Thyroid gland (tissue), 4 donors: Measurements from ENCODE around the gene DPH7.

Source experiments
- POLR2A ChIP-seq, 2 donors: fragments of 450-650 bp; IDR thresholded peaks; one replicate each; pipeline ENCODE4 v1.6.1; 2017; ENCODE audit warnings: antibody characterized with exemption in 2 of 2, mild to moderate bottlenecking in 2 of 2, moderate library complexity in 1 of 2
- TF ChIP-seq, protein P1 (sequence below), 6 experiments: fragments of 200-600 bp in 3 of 6; fragments of 450-650 bp in 3 of 6; sonication (generic) in 3 of 6; IDR thresholded peaks; one replicate each; pipeline ENCODE4 v1.5.1; 2016 to 2019; ENCODE audit warnings: antibody characterized with exemption in 6 of 6, mild to moderate bottlenecking in 2 of 6, inconsistent platforms in 1 of 6, moderate library complexity in 1 of 6

DNA sequence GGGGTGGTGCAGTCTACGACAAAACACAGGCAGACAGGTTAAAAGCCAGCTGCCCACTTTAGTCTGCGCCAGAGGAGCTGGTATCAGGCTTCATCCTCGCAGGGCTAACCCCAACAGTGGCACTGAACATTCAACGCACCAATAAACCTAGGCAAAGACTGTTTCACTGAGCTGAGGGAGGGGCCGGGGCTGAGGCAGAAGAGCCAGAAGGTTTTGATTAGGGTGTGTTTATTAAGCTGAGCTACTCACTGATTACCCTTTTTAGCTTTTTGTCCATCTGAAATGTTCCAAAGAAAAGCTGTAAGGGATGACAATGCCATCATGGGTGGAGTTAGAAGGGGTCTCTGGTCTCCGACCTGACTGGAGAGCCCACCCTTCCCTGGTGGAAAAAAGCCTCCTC lies 10.2 kb upstream of the DPH7 start:
- TF ChIP-seq, protein P1, sequence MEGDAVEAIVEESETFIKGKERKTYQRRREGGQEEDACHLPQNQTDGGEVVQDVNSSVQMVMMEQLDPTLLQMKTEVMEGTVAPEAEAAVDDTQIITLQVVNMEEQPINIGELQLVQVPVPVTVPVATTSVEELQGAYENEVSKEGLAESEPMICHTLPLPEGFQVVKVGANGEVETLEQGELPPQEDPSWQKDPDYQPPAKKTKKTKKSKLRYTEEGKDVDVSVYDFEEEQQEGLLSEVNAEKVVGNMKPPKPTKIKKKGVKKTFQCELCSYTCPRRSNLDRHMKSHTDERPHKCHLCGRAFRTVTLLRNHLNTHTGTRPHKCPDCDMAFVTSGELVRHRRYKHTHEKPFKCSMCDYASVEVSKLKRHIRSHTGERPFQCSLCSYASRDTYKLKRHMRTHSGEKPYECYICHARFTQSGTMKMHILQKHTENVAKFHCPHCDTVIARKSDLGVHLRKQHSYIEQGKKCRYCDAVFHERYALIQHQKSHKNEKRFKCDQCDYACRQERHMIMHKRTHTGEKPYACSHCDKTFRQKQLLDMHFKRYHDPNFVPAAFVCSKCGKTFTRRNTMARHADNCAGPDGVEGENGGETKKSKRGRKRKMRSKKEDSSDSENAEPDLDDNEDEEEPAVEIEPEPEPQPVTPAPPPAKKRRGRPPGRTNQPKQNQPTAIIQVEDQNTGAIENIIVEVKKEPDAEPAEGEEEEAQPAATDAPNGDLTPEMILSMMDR (IDR thresholded peaks at IDR 0.05), result no peak
- TF ChIP-seq POLR2A (IDR thresholded peaks at IDR 0.05), result no peak
